ENCODE data around the gene ATG10. TPM values are rescaled to one million over a fixed set of nuclear protein-coding genes. Genes with fewer than 3 reads are reported as not detected.
"Not testable (repeated sequence)": the region's sequence is repeated elsewhere in the genome, so short reads cannot be mapped to it uniquely, and the experiment has no call there.

Gene ATG10
- total RNA-seq, 1 experiment from 2014 or later, result 7.6 TPM

DNA sequence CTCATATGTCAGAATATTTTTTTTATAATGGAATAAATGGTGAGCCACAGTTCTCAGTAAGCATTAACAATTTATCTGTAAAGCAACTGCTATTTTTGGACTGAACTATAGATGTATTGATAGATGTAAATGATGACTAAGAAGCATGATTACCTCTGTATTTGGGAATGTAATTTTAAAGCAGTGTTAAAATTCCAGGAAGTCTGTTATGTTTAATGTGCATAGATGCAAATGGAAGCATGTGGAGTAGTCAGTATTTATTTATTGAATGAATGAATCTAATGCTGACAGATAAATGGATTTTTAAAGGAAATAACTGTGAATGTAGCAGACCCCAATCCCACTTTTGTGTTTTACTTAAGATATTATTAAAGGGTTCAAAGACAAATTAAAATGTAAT is 95.0 kb downstream of the ATG10 start:
- Histone ChIP-seq H3K9ac (ENCODE audit: extremely low read depth, insufficient read length, low read length) (no peak overlapping the region), H3K23ac (ENCODE audit: insufficient read length, low read depth, low read length) (no peak overlapping the region), H4K91ac (ENCODE audit: insufficient read length, low read depth, low read length) (no peak overlapping the region), H3K79me1 (ENCODE audit: insufficient read depth, low read depth, low read length, poor library complexity, severe bottlenecking) (no peaks in the 10 kb centered on the region), H3K9me3 (ENCODE audit: control insufficient read depth, low read depth, low read length) (no peaks in the 10 kb centered on the region), H2AK5ac (ENCODE audit: insufficient read length, low read length) (no peak overlapping the region), H3K18ac (ENCODE audit: insufficient read length, low read depth, low read length) (no peak overlapping the region), H2BK120ac (ENCODE audit: low read depth, low read length, poor library complexity, severe bottlenecking) (no peak overlapping the region), H3K14ac (ENCODE audit: insufficient read depth, low read length) (no peak overlapping the region), H3T11ph (ENCODE audit: low read length) (no peak overlapping the region), H2AFZ (ENCODE audit: low read length) (no peak overlapping the region), H3K23me2 (ENCODE audit: insufficient read length, low read depth, low read length, poor library complexity, severe bottlenecking) (no peaks in the 10 kb centered on the region), H3K56ac (ENCODE audit: insufficient read length, low read depth, low read length) (no peak overlapping the region), H2BK20ac (ENCODE audit: low read depth, low read length, poor library complexity, severe bottlenecking) (no peak overlapping the region), H4K5ac (ENCODE audit: insufficient read length, low read depth, low read length) (no peak overlapping the region), H2BK12ac (ENCODE audit: insufficient read length, low read depth, low read length) (no peak overlapping the region), H3K79me2 (ENCODE audit: insufficient read depth, low read length) (no peaks in the 10 kb centered on the region), H3K4me2 (ENCODE audit: insufficient read depth, insufficient read length, low read length) (no peak overlapping the region), H3K27me3 (ENCODE audit: insufficient read depth, low read length) (no peaks in the 10 kb centered on the region), H4K20me1 (ENCODE audit: control insufficient read depth, insufficient read depth, insufficient read length) (no peaks in the 10 kb centered on the region), H3K4me1 (ENCODE audit: insufficient read depth, low read length) (no peaks in the 10 kb centered on the region), H2BK15ac (ENCODE audit: low read depth, low read length) (no peak overlapping the region), H3K27ac (ENCODE audit: insufficient read length, low read depth, low read length) (no peak overlapping the region), H2BK5ac (ENCODE audit: insufficient read length, low read length) (no peak overlapping the region), H4K8ac (replicated peaks; ENCODE audit: insufficient read length, low read depth, low read length) (no peak overlapping the region), H3K4ac (ENCODE audit: low read depth, low read length) (no peak overlapping the region)
- no peak overlapping the region for H3K27ac Mint-ChIP-seq
- TF ChIP-seq, protein P1, sequence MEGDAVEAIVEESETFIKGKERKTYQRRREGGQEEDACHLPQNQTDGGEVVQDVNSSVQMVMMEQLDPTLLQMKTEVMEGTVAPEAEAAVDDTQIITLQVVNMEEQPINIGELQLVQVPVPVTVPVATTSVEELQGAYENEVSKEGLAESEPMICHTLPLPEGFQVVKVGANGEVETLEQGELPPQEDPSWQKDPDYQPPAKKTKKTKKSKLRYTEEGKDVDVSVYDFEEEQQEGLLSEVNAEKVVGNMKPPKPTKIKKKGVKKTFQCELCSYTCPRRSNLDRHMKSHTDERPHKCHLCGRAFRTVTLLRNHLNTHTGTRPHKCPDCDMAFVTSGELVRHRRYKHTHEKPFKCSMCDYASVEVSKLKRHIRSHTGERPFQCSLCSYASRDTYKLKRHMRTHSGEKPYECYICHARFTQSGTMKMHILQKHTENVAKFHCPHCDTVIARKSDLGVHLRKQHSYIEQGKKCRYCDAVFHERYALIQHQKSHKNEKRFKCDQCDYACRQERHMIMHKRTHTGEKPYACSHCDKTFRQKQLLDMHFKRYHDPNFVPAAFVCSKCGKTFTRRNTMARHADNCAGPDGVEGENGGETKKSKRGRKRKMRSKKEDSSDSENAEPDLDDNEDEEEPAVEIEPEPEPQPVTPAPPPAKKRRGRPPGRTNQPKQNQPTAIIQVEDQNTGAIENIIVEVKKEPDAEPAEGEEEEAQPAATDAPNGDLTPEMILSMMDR (conservative IDR thresholded peaks at IDR 0.05), result no peak
- H3K4me3 Mint-ChIP-seq, result no peak overlapping the region
- no peaks in the 10 kb centered on the region for H3K4me1 Mint-ChIP-seq
- H3K9me3 Mint-ChIP-seq, result no peaks in the 10 kb centered on the region
- no peak for DNase-seq
- H3K36me3 Mint-ChIP-seq (ENCODE audit: insufficient read depth in 1 of 3, low read depth in 3 of 3), result peaks cover 0 to 3% (median 2%) of the 10 kb centered on the region in 3 experiments; a peak in 2 of 7 replicates
- no peaks in the 10 kb centered on the region for H3K27me3 Mint-ChIP-seq (ENCODE audit: low read depth)

DNA sequence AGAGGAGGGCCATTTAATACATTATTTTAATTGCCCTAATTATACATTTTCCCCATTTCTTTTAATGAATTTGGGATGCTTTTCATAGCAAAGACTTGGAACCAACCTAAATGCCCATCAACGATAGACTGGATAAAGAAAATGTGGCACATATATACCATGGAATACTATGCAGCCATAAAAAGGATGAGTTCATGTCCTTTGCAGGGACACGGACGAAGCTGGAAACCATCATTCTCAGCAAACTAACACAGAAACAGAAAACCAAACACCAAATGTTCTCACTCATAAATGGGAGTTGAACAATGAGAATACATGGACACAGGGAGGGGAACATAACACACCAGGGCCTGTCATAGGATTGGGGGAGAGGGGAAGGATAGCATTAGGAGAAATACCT is 96.2 kb downstream of the ATG10 start:
- not testable (repeated sequence) for H3K23ac ChIP-seq (ENCODE audit: insufficient read length, low read depth, low read length); H2BK5ac ChIP-seq (ENCODE audit: insufficient read length, low read length); H3K27ac Mint-ChIP-seq; H3K79me1 ChIP-seq (ENCODE audit: insufficient read depth, low read depth, low read length, poor library complexity, severe bottlenecking); H3K23me2 ChIP-seq (ENCODE audit: insufficient read length, low read depth, low read length, poor library complexity, severe bottlenecking); H3K4ac ChIP-seq (ENCODE audit: low read depth, low read length); H3K36me3 Mint-ChIP-seq (ENCODE audit: insufficient read depth in 1 of 3, low read depth in 3 of 3); H3K9me3 ChIP-seq (ENCODE audit: control insufficient read depth, low read depth, low read length); H2AFZ ChIP-seq (ENCODE audit: low read length); H3K14ac ChIP-seq (ENCODE audit: insufficient read depth, low read length); H3K18ac ChIP-seq (ENCODE audit: insufficient read length, low read depth, low read length); H3K4me1 Mint-ChIP-seq; H2BK20ac ChIP-seq (ENCODE audit: low read depth, low read length, poor library complexity, severe bottlenecking); H4K5ac ChIP-seq (ENCODE audit: insufficient read length, low read depth, low read length); H3T11ph ChIP-seq (ENCODE audit: low read length); H3K4me1 ChIP-seq (ENCODE audit: insufficient read depth, low read length); H4K8ac ChIP-seq (replicated peaks; ENCODE audit: insufficient read length, low read depth, low read length); H3K4me2 ChIP-seq (ENCODE audit: insufficient read depth, insufficient read length, low read length); H3K9ac ChIP-seq (ENCODE audit: extremely low read depth, insufficient read length, low read length); DNase-seq; H3K56ac ChIP-seq (ENCODE audit: insufficient read length, low read depth, low read length); H3K27ac ChIP-seq (ENCODE audit: insufficient read length, low read depth, low read length); H4K20me1 ChIP-seq (ENCODE audit: control insufficient read depth, insufficient read depth, insufficient read length); H2AK5ac ChIP-seq (ENCODE audit: insufficient read length, low read length); H2BK15ac ChIP-seq (ENCODE audit: low read depth, low read length); H2BK120ac ChIP-seq (ENCODE audit: low read depth, low read length, poor library complexity, severe bottlenecking); H3K79me2 ChIP-seq (ENCODE audit: insufficient read depth, low read length); H2BK12ac ChIP-seq (ENCODE audit: insufficient read length, low read depth, low read length); H3K9me3 Mint-ChIP-seq; H3K27me3 Mint-ChIP-seq (ENCODE audit: low read depth); H3K27me3 ChIP-seq (ENCODE audit: insufficient read depth, low read length); H4K91ac ChIP-seq (ENCODE audit: insufficient read length, low read depth, low read length); H3K4me3 Mint-ChIP-seq
- no CpG with 5 or more reads among the region's 3 CpGs for WGBS (ENCODE audit: extremely low coverage, insufficient read length, low lambda C conversion rate)

Measured in H9 (cell line).